Breast epithelium (tissue), 4 donors: Measurements from ENCODE around the gene POU4F1. TPM values are rescaled to one million over a fixed set of nuclear protein-coding genes. Genes with fewer than 3 reads are reported as not detected.

ENCODE experiments used
- DNase-seq, 2 donors: peaks; one replicate each; pipeline ENCODE4 v3.0.0-alpha.2; 2019; ENCODE audit warnings: low spot score in 2 of 2
- H3K27ac ChIP-seq, 2 donors: fragments of 200-600 bp; sonication (generic) in 1 of 2; one replicate each; pipeline ENCODE4 v1.5.1; 2016 to 2019; ENCODE audit warnings: mild to moderate bottlenecking in 1 of 2
- H3K27me3 ChIP-seq, 2 donors: fragments of 200-600 bp; sonication (generic) in 1 of 2; one replicate each; pipeline versions ENCODE4 v1.5.1 to v1.6.0; 2017 to 2019; ENCODE audit warnings: control low read depth in 1 of 2, mild to moderate bottlenecking in 1 of 2
- H3K36me3 ChIP-seq: fragments of 200-600 bp; one replicate; pipeline ENCODE4 v1.5.1; 2019
- H3K4me1 ChIP-seq, 2 donors: fragments of 200-600 bp; sonication (generic); one replicate each; pipeline ENCODE4 v1.5.1; 2016 to 2019; ENCODE audit warnings: control low read depth in 1 of 2
- H3K4me3 ChIP-seq, 3 donors: fragments of 200-600 bp; sonication (generic); 1 replicate in 2 of 3; 2 replicates in 1 of 3; pipeline ENCODE4 v1.5.1; 2016 to 2019; ENCODE audit warnings: mild to moderate bottlenecking in 3 of 3, moderate library complexity in 2 of 3
- H3K9me3 ChIP-seq, 2 donors: fragments of 200-600 bp; sonication (generic) in 1 of 2; one replicate each; pipeline ENCODE4 v1.5.1; 2016 to 2019; ENCODE audit warnings: control low read depth in 1 of 2
- CTCF ChIP-seq, 3 donors: fragments of 450-650 bp; IDR thresholded peaks; one replicate each; pipeline ENCODE4 v1.5.1; 2016 to 2017; ENCODE audit warnings: antibody characterized with exemption in 3 of 3, mild to moderate bottlenecking in 3 of 3, moderate library complexity in 3 of 3
- POLR2A ChIP-seq: fragments of 450-650 bp; IDR thresholded peaks from one replicate; pipeline ENCODE4 v1.6.1; 2016; ENCODE audit warnings: antibody characterized with exemption, mild to moderate bottlenecking, moderate library complexity
- POLR2AphosphoS5 ChIP-seq, 3 donors: sonication (generic); formaldehyde crosslinking; IDR thresholded peaks; one replicate each; pipeline ENCODE4 v1.6.1; 2017; ENCODE audit warnings: antibody characterized with exemption in 3 of 3
- intact Hi-C: fragments of 100-400 bp; cut with DNase I; formaldehyde crosslinking; loops from one replicate; pipeline ENCODE4 v1.15.1; 2023; ENCODE audit warnings: low total_unique reads
- total RNA-seq, 3 donors: library from RNA; depleted of rRNA; stranded (reverse); fragments of >200 nt; gene quantifications; one replicate each; pipeline ENCODE4 v1.1.0, GENCODE V29; 2016

POU4F1 gene
- total RNA-seq, 3 donors from 2014 or later: not detected

- peak overlapping the region in 1 of 3 donors; percentile 44 for H3K4me3 ChIP-seq
- H3K36me3 ChIP-seq: no peaks in the 10 kb centered on the region
- H3K27me3 ChIP-seq: peaks cover 3 to 89% of the 10 kb centered on the region in 2 donors
Observed at GRCh38 chr13:78595495-78596398, 7.6 kb downstream of the POU4F1 start.

GRCh38 chr13:78594456-78594975 is 8.8 kb downstream of the POU4F1 start:
- DNase-seq: no peak
- H3K9me3 ChIP-seq: no peaks in the 10 kb centered on the region
- TF ChIP-seq CTCF (IDR thresholded peaks at IDR 0.05): no peak
- no peak for TF ChIP-seq POLR2AphosphoS5 (IDR thresholded peaks at IDR 0.05)
- no peak for TF ChIP-seq POLR2A
- no peaks in the 10 kb centered on the region for H3K4me1 ChIP-seq
- H3K36me3 ChIP-seq: no peaks in the 10 kb centered on the region
- H3K27ac ChIP-seq: no peak overlapping the region
- H3K27me3 ChIP-seq: peaks cover 3 to 89% of the 10 kb centered on the region in 2 donors
- intact Hi-C loops: no loop called here
- H3K4me3 ChIP-seq: no peak overlapping the region

More at GRCh38 chr13:78595495-78596398, 7.6 kb downstream of the POU4F1 start:
- no peaks in the 10 kb centered on the region for H3K4me1 ChIP-seq
- intact Hi-C loops: no loop called here
- no peak overlapping the region for H3K27ac ChIP-seq
- H3K9me3 ChIP-seq: no peaks in the 10 kb centered on the region
- TF ChIP-seq CTCF (IDR thresholded peaks at IDR 0.05) (no peak), POLR2A (no peak), POLR2AphosphoS5 (IDR thresholded peaks at IDR 0.05) (no peak)
- DNase-seq: no peak

- Histone ChIP-seq H3K36me3 (no peaks in the 10 kb centered on the region), H3K9me3 (no peaks in the 10 kb centered on the region), H3K27me3 (peaks cover 3 to 88% of the 10 kb centered on the region in 2 donors), H3K4me1 (no peaks in the 10 kb centered on the region), H3K27ac (no peak overlapping the region), H3K4me3 (no peak overlapping the region)
- TF ChIP-seq POLR2AphosphoS5 (IDR thresholded peaks at IDR 0.05) (no peak), POLR2A (no peak), CTCF (IDR thresholded peaks at IDR 0.05) (no peak)
- intact Hi-C loops: no loop called here
- no peak for DNase-seq
Observed at GRCh38 chr13:78593652-78594455, 9.5 kb downstream of the POU4F1 start.

- no peak for DNase-seq
- H3K27ac ChIP-seq: no peak overlapping the region
- no peak overlapping the region for H3K4me3 ChIP-seq
- no peaks in the 10 kb centered on the region for H3K9me3 ChIP-seq
- intact Hi-C loops: no loop called here
- no peak for TF ChIP-seq CTCF (IDR thresholded peaks at IDR 0.05)
- TF ChIP-seq POLR2A: no peak
- TF ChIP-seq POLR2AphosphoS5 (IDR thresholded peaks at IDR 0.05): no peak
- H3K27me3 ChIP-seq: peaks cover 3 to 85% of the 10 kb centered on the region in 2 donors
- H3K36me3 ChIP-seq: no peaks in the 10 kb centered on the region
- no peaks in the 10 kb centered on the region for H3K4me1 ChIP-seq
Observed at GRCh38 chr13:78593129-78593528, 10.2 kb downstream of the POU4F1 start.
